ENCODE measurements around the gene FPGT. TPM values are rescaled to one million over a fixed set of nuclear protein-coding genes. Genes with fewer than 3 reads are reported as not detected.

The FPGT gene
- total and polyA plus RNA-seq, 9 of the 15 experiments (the other 6 are each of a cell fraction or from before 2014, with no cell fraction given) = 11.6 to 24.3 (median 22.5) TPM

DNA sequence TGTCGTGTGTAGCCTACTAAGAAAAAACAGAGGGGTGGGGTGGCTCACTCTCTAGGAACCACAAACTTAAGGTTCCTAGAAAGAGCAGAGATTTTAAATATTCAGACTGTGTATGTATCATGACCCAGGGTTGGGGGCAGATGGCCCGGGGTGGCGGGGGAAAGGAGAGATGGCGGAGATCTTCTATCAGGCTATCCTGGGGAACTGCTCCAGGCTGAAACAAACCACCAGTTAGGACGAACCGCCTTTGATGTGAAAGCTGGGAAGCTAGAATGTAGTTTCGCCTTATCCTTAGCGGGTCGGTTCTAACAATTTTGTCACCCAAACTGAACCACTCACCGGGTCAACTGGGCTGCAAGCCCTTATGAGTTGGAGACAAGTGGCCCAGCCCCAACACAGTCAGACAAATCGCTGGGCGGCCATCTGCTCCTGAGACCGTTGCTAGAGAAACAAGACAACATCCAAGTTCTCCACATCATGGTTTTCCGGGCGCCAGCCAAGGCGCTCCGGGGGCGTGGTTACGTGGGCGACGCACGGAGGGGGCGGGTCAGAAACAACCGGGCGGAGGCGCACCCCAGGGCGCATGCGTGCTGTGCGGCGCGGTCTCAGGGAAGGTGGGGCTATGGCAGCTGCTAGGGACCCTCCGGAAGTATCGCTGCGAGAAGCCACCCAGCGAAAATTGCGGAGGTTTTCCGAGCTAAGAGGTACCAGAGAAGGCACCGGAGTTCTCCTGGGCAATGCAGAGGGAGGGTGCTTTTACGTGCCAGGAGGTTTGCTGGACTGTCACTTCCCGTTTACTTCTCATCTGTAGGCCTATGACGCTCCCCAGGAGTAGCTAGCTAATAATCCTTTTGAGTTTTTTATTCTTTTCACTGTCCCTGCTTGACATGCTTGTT lies at the start of gene FPGT, which contains the start of gene LRRIQ3 (continued):
- TF ChIP-seq ZBED1 (IDR thresholded peaks at IDR 0.05) = no peak
- TF ChIP-seq NEUROD1 (IDR thresholded peaks at IDR 0.05; ENCODE audit: borderline replicate concordance, low read depth, low read length, partially characterized antibody) = no peak
- no peak for TF ChIP-seq SMAD4 (CRISPR knock-in tag; conservative IDR thresholded peaks at IDR 0.05)
- no peak for TF ChIP-seq ZNF253 (CRISPR knock-in tag; conservative IDR thresholded peaks at IDR 0.05)
- TF ChIP-seq ZNF239 (CRISPR knock-in tag; IDR thresholded peaks at IDR 0.05) = no peak
- no peak for TF ChIP-seq RAD21 (CRISPR knock-in tag; conservative IDR thresholded peaks at IDR 0.05 in 1 of 2, IDR thresholded peaks at IDR 0.05 in 1 of 2)
- no peak for TF ChIP-seq SMAD1 (IDR thresholded peaks at IDR 0.05; ENCODE audit: low read depth, low read length, partially characterized antibody)
- no peak for TF ChIP-seq ETV6 (IDR thresholded peaks at IDR 0.05; ENCODE audit: borderline replicate concordance in 1 of 2, low read depth in 2 of 2, low read length in 1 of 2)
- no peak for TF ChIP-seq ETV6 (CRISPR knock-in tag; IDR thresholded peaks at IDR 0.05; ENCODE audit: borderline replicate concordance)
- peak; percentile 86 for TF ChIP-seq POLR2A (conservative IDR thresholded peaks at IDR 0.05)
- TF ChIP-seq, protein P1, sequence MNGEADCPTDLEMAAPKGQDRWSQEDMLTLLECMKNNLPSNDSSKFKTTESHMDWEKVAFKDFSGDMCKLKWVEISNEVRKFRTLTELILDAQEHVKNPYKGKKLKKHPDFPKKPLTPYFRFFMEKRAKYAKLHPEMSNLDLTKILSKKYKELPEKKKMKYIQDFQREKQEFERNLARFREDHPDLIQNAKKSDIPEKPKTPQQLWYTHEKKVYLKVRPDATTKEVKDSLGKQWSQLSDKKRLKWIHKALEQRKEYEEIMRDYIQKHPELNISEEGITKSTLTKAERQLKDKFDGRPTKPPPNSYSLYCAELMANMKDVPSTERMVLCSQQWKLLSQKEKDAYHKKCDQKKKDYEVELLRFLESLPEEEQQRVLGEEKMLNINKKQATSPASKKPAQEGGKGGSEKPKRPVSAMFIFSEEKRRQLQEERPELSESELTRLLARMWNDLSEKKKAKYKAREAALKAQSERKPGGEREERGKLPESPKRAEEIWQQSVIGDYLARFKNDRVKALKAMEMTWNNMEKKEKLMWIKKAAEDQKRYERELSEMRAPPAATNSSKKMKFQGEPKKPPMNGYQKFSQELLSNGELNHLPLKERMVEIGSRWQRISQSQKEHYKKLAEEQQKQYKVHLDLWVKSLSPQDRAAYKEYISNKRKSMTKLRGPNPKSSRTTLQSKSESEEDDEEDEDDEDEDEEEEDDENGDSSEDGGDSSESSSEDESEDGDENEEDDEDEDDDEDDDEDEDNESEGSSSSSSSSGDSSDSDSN (IDR thresholded peaks at IDR 0.05; ENCODE audit: borderline replicate concordance in 1 of 2, low read depth in 2 of 2, low read length in 2 of 2) = no peak
- TF ChIP-seq JUN (IDR thresholded peaks at IDR 0.05; ENCODE audit: borderline replicate concordance, low read depth, low read length) = no peak
- no peak for TF ChIP-seq JUN (CRISPR knock-in tag; IDR thresholded peaks at IDR 0.05; ENCODE audit: borderline replicate concordance)
- TF ChIP-seq HDGF (IDR thresholded peaks at IDR 0.05) = no peak
- no peak for TF ChIP-seq PCBP2 (IDR thresholded peaks at IDR 0.05; ENCODE audit: low read depth, low read length, poor library complexity, severe bottlenecking)
- peak; percentile 85 for TF ChIP-seq CTBP1 (IDR thresholded peaks at IDR 0.05; ENCODE audit: borderline replicate concordance)
- peak; percentile 90 for TF ChIP-seq ZNF24 (IDR thresholded peaks at IDR 0.05)
- TF ChIP-seq, protein P2, sequence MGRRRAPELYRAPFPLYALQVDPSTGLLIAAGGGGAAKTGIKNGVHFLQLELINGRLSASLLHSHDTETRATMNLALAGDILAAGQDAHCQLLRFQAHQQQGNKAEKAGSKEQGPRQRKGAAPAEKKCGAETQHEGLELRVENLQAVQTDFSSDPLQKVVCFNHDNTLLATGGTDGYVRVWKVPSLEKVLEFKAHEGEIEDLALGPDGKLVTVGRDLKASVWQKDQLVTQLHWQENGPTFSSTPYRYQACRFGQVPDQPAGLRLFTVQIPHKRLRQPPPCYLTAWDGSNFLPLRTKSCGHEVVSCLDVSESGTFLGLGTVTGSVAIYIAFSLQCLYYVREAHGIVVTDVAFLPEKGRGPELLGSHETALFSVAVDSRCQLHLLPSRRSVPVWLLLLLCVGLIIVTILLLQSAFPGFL (CRISPR knock-in tag; IDR thresholded peaks at IDR 0.05) = no peak
- TF ChIP-seq, protein P3, sequence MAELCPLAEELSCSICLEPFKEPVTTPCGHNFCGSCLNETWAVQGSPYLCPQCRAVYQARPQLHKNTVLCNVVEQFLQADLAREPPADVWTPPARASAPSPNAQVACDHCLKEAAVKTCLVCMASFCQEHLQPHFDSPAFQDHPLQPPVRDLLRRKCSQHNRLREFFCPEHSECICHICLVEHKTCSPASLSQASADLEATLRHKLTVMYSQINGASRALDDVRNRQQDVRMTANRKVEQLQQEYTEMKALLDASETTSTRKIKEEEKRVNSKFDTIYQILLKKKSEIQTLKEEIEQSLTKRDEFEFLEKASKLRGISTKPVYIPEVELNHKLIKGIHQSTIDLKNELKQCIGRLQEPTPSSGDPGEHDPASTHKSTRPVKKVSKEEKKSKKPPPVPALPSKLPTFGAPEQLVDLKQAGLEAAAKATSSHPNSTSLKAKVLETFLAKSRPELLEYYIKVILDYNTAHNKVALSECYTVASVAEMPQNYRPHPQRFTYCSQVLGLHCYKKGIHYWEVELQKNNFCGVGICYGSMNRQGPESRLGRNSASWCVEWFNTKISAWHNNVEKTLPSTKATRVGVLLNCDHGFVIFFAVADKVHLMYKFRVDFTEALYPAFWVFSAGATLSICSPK (IDR thresholded peaks at IDR 0.05; ENCODE audit: borderline replicate concordance) = no peak

Measured in K562 (cell line).